GM11168 (cell line): Measurements from ENCODE around the gene MAP3K12.
"Not testable (repeated sequence)": the region's sequence is repeated elsewhere in the genome, so short reads cannot be mapped to it uniquely, and the experiment has no call there.

ENCODE experiments used
- in situ Hi-C: fragments of 300-500 bp; cut with MboI; formaldehyde crosslinking; loops from one replicate; pipeline ENCODE4 v1.12.0; 2022; ENCODE audit warnings: low sequenced_read_pairs; ENCODE audit not compliant: unreplicated experiment

Gene MAP3K12

GRCh38 chr12:53493610-53494391 is 5.5 kb downstream of the MAP3K12 start:
- in situ Hi-C loops: no loop called here

GRCh38 chr12:53492830-53493609 is 6.2 kb downstream of the MAP3K12 start:
- in situ Hi-C loops: no loop called here

GRCh38 chr12:53492188-53492587 is 7.1 kb downstream of the MAP3K12 start:
- in situ Hi-C loops: no loop called here

- in situ Hi-C loops: no loop called here
Measured at GRCh38 chr12:53489242-53489864, 9.9 kb downstream of the MAP3K12 start.

GRCh38 chr12:53486736-53487487 is 12.3 kb downstream of the MAP3K12 start:
- in situ Hi-C loops: no loop called here

- in situ Hi-C loops: no loop called here
Measured at GRCh38 chr12:53485955-53486735, 13.1 kb downstream of the MAP3K12 start.

GRCh38 chr12:53484686-53485575 is 14.3 kb downstream of the MAP3K12 start:
- in situ Hi-C loops: no loop called here

- in situ Hi-C loops: no loop called here
Measured at GRCh38 chr12:53483979-53484377, 15.3 kb downstream of the MAP3K12 start.

- in situ Hi-C loops: no loop called here
Measured at GRCh38 chr12:53483225-53483978, 15.9 kb downstream of the MAP3K12 start.

GRCh38 chr12:53482626-53483168 is 16.6 kb downstream of the MAP3K12 start:
- in situ Hi-C loops: no loop called here

GRCh38 chr12:53481939-53482586 is 17.2 kb downstream of the MAP3K12 start:
- in situ Hi-C loops: no loop called here

- in situ Hi-C loops: not testable (repeated sequence)
Measured at GRCh38 chr12:53481458-53481857, 17.8 kb downstream of the MAP3K12 start.

- in situ Hi-C loops: no loop called here
Measured at GRCh38 chr12:53480491-53481442, 18.5 kb downstream of the MAP3K12 start.

GRCh38 chr12:53479331-53479730 is 19.9 kb downstream of the MAP3K12 start:
- in situ Hi-C loops: no loop called here

GRCh38 chr12:53478865-53479264 is 20.4 kb downstream of the MAP3K12 start:
- in situ Hi-C loops: no loop called here

GRCh38 chr12:53476769-53477209 is 22.5 kb downstream of the MAP3K12 start:
- in situ Hi-C loops: no loop called here
